NCI-H1417 (cell line): ENCODE data around the gene HBM.
A peak's percentile ranks its signal among the peaks of the same experiment; 100 is the strongest.
"Not testable (repeated sequence)": the region's sequence is repeated elsewhere in the genome, so short reads cannot be mapped to it uniquely, and the experiment has no call there.

Experiments
- DNase-seq, 3 experiments: peaks; one replicate each; lab custom pipeline; 2025; lab: John Stamatoyannopoulos, UW

The HBM gene

GRCh38 chr16:169014-169413 is 3.2 kb downstream of the HBM start:
- no peak for DNase-seq

- DNase-seq, result peak in 1 of 3 experiments; percentile 9
Observed at GRCh38 chr16:170088-170507, 4.3 kb downstream of the HBM start.

- no peak for DNase-seq
Observed at GRCh38 chr16:170788-171187, 5.0 kb downstream of the HBM start.

- DNase-seq, result not testable (repeated sequence)
Observed at GRCh38 chr16:172374-172941, 6.7 kb downstream of the HBM start, which contains the start of gene HBA2. Gene HBA2, plus strand, starts transcription at chr16:172876. Its CDS starts 37 bp downstream, at chr16:172913.

- DNase-seq, result peak in 1 of 3 experiments; percentile 45
Observed at GRCh38 chr16:173211-173854, 7.6 kb downstream of the HBM start.

GRCh38 chr16:173928-174769 is 8.4 kb downstream of the HBM start:
- DNase-seq, result not testable (repeated sequence)

- DNase-seq, result no peak
Observed at GRCh38 chr16:175011-175949, 9.5 kb downstream of the HBM start.

- DNase-seq, result not testable (repeated sequence)
Observed at GRCh38 chr16:176006-176405, 10.2 kb downstream of the HBM start.

GRCh38 chr16:176477-177382 is 11.0 kb downstream of the HBM start, which contains the start of gene HBA1:
Gene HBA1, plus strand, starts transcription at chr16:176680. Its CDS starts 37 bp downstream, at chr16:176717.
- DNase-seq, result not testable (repeated sequence)

- DNase-seq, result peak in 1 of 3 experiments; percentile 51
Observed at GRCh38 chr16:177394-177822, 11.6 kb downstream of the HBM start.

- no peak for DNase-seq
Observed at GRCh38 chr16:177981-178667, 12.3 kb downstream of the HBM start.

GRCh38 chr16:178668-179015 is 12.9 kb downstream of the HBM start:
- no peak for DNase-seq

GRCh38 chr16:179211-180092 is 13.7 kb downstream of the HBM start:
- DNase-seq, result no peak

GRCh38 chr16:180101-180675 is 14.4 kb downstream of the HBM start, which contains the start of gene HBQ1:
Gene HBQ1, plus strand, starts transcription at chr16:180459. Its CDS starts 28 bp downstream, at chr16:180487.
- DNase-seq, result peak in 2 of 3 experiments; percentile 54 to 56

GRCh38 chr16:180681-181564 is 15.1 kb downstream of the HBM start:
- peak; percentile 79 to 85 (median 82) for DNase-seq

- no peak for DNase-seq
Observed at GRCh38 chr16:181565-182021, 15.8 kb downstream of the HBM start.

GRCh38 chr16:183005-183404 is 17.2 kb downstream of the HBM start:
- DNase-seq, result no peak
